ENCODE results near the gene LIN28A.

Gene LIN28A

GRCh38 chr1:26440259-26440658, 29.6 kb downstream of the LIN28A start:
- no peak for TF ChIP-seq ZNF776 (tag by site-specific recombination; IDR thresholded peaks at IDR 0.05; ENCODE audit: borderline replicate concordance)
- no peak for TF ChIP-seq ZNF623 (tag by site-specific recombination; IDR thresholded peaks at IDR 0.05)
- TF ChIP-seq ZEB2 (tag by site-specific recombination; IDR thresholded peaks at IDR 0.05), result no peak
- no peak for TF ChIP-seq TCF7L2 (IDR thresholded peaks at IDR 0.05; ENCODE audit: borderline replicate concordance, low read depth, low read length)
- TF ChIP-seq KLF10 (tag by site-specific recombination; IDR thresholded peaks at IDR 0.05), result no peak
- no peak for TF ChIP-seq KLF8 (tag by site-specific recombination; IDR thresholded peaks at IDR 0.05)
- TF ChIP-seq ZNF302 (tag by site-specific recombination; IDR thresholded peaks at IDR 0.05; ENCODE audit: low read depth), result no peak
- POLR2A ChIA-PET, result no interaction called here
- H3K9me3 ChIP-seq (ENCODE audit: control insufficient read depth, insufficient read depth, low read depth, low read length), result no peaks in the 10 kb centered on the region
- H3K36me3 ChIP-seq (ENCODE audit: control insufficient read depth in 2 of 2, insufficient read depth in 1 of 2, low read length in 2 of 2), result peaks cover 45 to 95% of the 10 kb centered on the region in 2 experiments
- CTCF ChIA-PET, result interaction anchor here (2.9 kb wide), 1 partner anchor 23 kb away, joined by 17 read pairs; no protein-coding TSS in a partner anchor
- no peak overlapping the region for H3K27ac ChIP-seq (ENCODE audit: extremely low read depth, low read depth, low read length)
- H3K4me3 ChIP-seq (ENCODE audit: low read depth, low read length), result no peak overlapping the region
- H3K4me1 ChIP-seq (ENCODE audit: control insufficient read depth, insufficient read depth, low read length), result no peaks in the 10 kb centered on the region

- TF ChIP-seq ZBTB44 (tag by site-specific recombination; IDR thresholded peaks at IDR 0.05), result no peak
- H3K9me3 ChIP-seq (ENCODE audit: control insufficient read depth, insufficient read depth, low read depth, low read length), result no peaks in the 10 kb centered on the region
- peaks cover 10 to 84% of the 10 kb centered on the region in 2 experiments for H3K36me3 ChIP-seq (ENCODE audit: control insufficient read depth in 2 of 2, insufficient read depth in 1 of 2, low read length in 2 of 2)
- no peaks in the 10 kb centered on the region for H3K4me1 ChIP-seq (ENCODE audit: control insufficient read depth, insufficient read depth, low read length)
- no peak overlapping the region for H3K27ac ChIP-seq (ENCODE audit: extremely low read depth, low read depth, low read length)
- ChIA-PET CTCF (no interaction called here), POLR2A (no interaction called here)
- no peak overlapping the region for H3K4me3 ChIP-seq (ENCODE audit: low read depth, low read length)
Measured at GRCh38 chr1:26449868-26450267, 39.3 kb downstream of the LIN28A start.

- ChIA-PET CTCF (interaction anchor here (0.6 kb wide), 1 partner anchor 34 kb away, joined by 3 read pairs; no protein-coding TSS in a partner anchor), POLR2A (no interaction called here)
- H3K4me1 ChIP-seq (ENCODE audit: control insufficient read depth, insufficient read depth, low read length), result no peaks in the 10 kb centered on the region
- H3K9me3 ChIP-seq (ENCODE audit: control insufficient read depth, insufficient read depth, low read depth, low read length), result no peaks in the 10 kb centered on the region
- H3K27ac ChIP-seq (ENCODE audit: extremely low read depth, low read depth, low read length), result no peak overlapping the region
- H3K36me3 ChIP-seq (ENCODE audit: control insufficient read depth in 2 of 2, insufficient read depth in 1 of 2, low read length in 2 of 2), result peaks cover 10 to 84% of the 10 kb centered on the region in 2 experiments
- TF ChIP-seq SCRT1 (tag by site-specific recombination; IDR thresholded peaks at IDR 0.05; ENCODE audit: borderline replicate concordance) (no peak), ZNF658 (tag by site-specific recombination; IDR thresholded peaks at IDR 0.05) (no peak), ZNF274 (IDR thresholded peaks at IDR 0.05; ENCODE audit: low read length) (no peak), ZNF274 (tag by site-specific recombination; IDR thresholded peaks at IDR 0.05; ENCODE audit: borderline replicate concordance) (no peak), ZNF416 (tag by site-specific recombination; IDR thresholded peaks at IDR 0.05) (no peak), ZNF488 (tag by site-specific recombination; IDR thresholded peaks at IDR 0.05) (no peak), SP3 (tag by site-specific recombination; IDR thresholded peaks at IDR 0.05) (no peak)
- H3K4me3 ChIP-seq (ENCODE audit: low read depth, low read length), result no peak overlapping the region
Measured at GRCh38 chr1:26450908-26451307, 40.3 kb downstream of the LIN28A start.

- ChIA-PET CTCF (interaction anchor here (0.6 to 1.4 kb wide), 3 partner anchors 18 to 131 kb away, joined by 3 to 5 read pairs (median 4); partner anchors contain the start of gene HMGN2), POLR2A (no interaction called here)
- no peak for TF ChIP-seq ZNF19 (tag by site-specific recombination; IDR thresholded peaks at IDR 0.05; ENCODE audit: low read depth)
- no peak for TF ChIP-seq ZBTB26 (tag by site-specific recombination; optimal IDR thresholded peaks at IDR 0.05)
- TF ChIP-seq ZSCAN23 (tag by site-specific recombination; IDR thresholded peaks at IDR 0.05), result no peak
- TF ChIP-seq SCRT1 (tag by site-specific recombination; IDR thresholded peaks at IDR 0.05; ENCODE audit: borderline replicate concordance), result peak; percentile 73
- peak; percentile 76 for TF ChIP-seq SCRT2 (tag by site-specific recombination; IDR thresholded peaks at IDR 0.05)
- no peak for TF ChIP-seq ZNF114 (tag by site-specific recombination; IDR thresholded peaks at IDR 0.05)
- no peak for TF ChIP-seq ZNF843 (tag by site-specific recombination; IDR thresholded peaks at IDR 0.05)
- TF ChIP-seq KLF8 (tag by site-specific recombination; IDR thresholded peaks at IDR 0.05), result no peak
- TF ChIP-seq ZNF133 (tag by site-specific recombination; IDR thresholded peaks at IDR 0.05), result no peak
- H3K27ac ChIP-seq (ENCODE audit: extremely low read depth, low read depth, low read length), result no peak overlapping the region
- H3K4me3 ChIP-seq (ENCODE audit: low read depth, low read length), result no peak overlapping the region
- H3K36me3 ChIP-seq (ENCODE audit: control insufficient read depth in 2 of 2, insufficient read depth in 1 of 2, low read length in 2 of 2), result peaks cover 10 to 69% of the 10 kb centered on the region in 2 experiments; a peak in 2 of 3 replicates
- H3K9me3 ChIP-seq (ENCODE audit: control insufficient read depth, insufficient read depth, low read depth, low read length), result no peaks in the 10 kb centered on the region
- no peaks in the 10 kb centered on the region for H3K4me1 ChIP-seq (ENCODE audit: control insufficient read depth, insufficient read depth, low read length)
Measured at GRCh38 chr1:26452459-26453183, 42.0 kb downstream of the LIN28A start.

Data from HEK293 (cell line).